ENCODE data around the gene LRP8.

Gene LRP8

GRCh38 chr1:53298045-53298637 is 29.7 kb downstream of the LRP8 start:
- peaks cover 48% of the 10 kb centered on the region; the same call in 1 of the 2 replicates for H3K4me1 ChIP-seq (ENCODE audit: control insufficient read depth, insufficient read depth, low read length)
- H3K9ac ChIP-seq (ENCODE audit: low read length), result no peak overlapping the region
- no peak overlapping the region for H3K4me3 ChIP-seq (ENCODE audit: low read depth, low read length)
- H3K36me3 ChIP-seq (ENCODE audit: control insufficient read depth, insufficient read depth, low read length), result peaks cover 22% of the 10 kb centered on the region; the same call in 1 of the 2 replicates
- H3K9me3 ChIP-seq (ENCODE audit: control insufficient read depth, insufficient read depth, low read depth, low read length), result no peaks in the 10 kb centered on the region
- H3K27ac ChIP-seq (ENCODE audit: low read depth, low read length), result no peak overlapping the region
- H3K27me3 ChIP-seq (ENCODE audit: control insufficient read depth, insufficient read depth, low read length), result no peaks in the 10 kb centered on the region

GRCh38 chr1:53297195-53297594 is 30.7 kb downstream of the LRP8 start:
- H3K36me3 ChIP-seq (ENCODE audit: control insufficient read depth, insufficient read depth, low read length), result peaks cover 16% of the 10 kb centered on the region
- H3K4me3 ChIP-seq (ENCODE audit: low read depth, low read length), result no peak overlapping the region
- H3K27ac ChIP-seq (ENCODE audit: low read depth, low read length), result no peak overlapping the region
- peaks cover 48% of the 10 kb centered on the region; the same call in 1 of the 2 replicates for H3K4me1 ChIP-seq (ENCODE audit: control insufficient read depth, insufficient read depth, low read length)
- H3K27me3 ChIP-seq (ENCODE audit: control insufficient read depth, insufficient read depth, low read length), result no peaks in the 10 kb centered on the region
- no peaks in the 10 kb centered on the region for H3K9me3 ChIP-seq (ENCODE audit: control insufficient read depth, insufficient read depth, low read depth, low read length)
- no peak overlapping the region for H3K9ac ChIP-seq (ENCODE audit: low read length)

- Histone ChIP-seq H3K4me3 (ENCODE audit: low read depth, low read length) (no peak overlapping the region), H3K9ac (ENCODE audit: low read length) (no peak overlapping the region), H3K36me3 (ENCODE audit: control insufficient read depth, insufficient read depth, low read length) (peaks cover 20% of the 10 kb centered on the region), H3K27ac (ENCODE audit: low read depth, low read length) (no peak overlapping the region), H3K27me3 (ENCODE audit: control insufficient read depth, insufficient read depth, low read length) (no peaks in the 10 kb centered on the region), H3K9me3 (ENCODE audit: control insufficient read depth, insufficient read depth, low read depth, low read length) (no peaks in the 10 kb centered on the region), H3K4me1 (ENCODE audit: control insufficient read depth, insufficient read depth, low read length) (peaks cover 48% of the 10 kb centered on the region; the same call in 1 of the 2 replicates)
Measured at GRCh38 chr1:53296117-53296749, 31.6 kb downstream of the LRP8 start.

GRCh38 chr1:53295726-53296116 is 32.1 kb downstream of the LRP8 start:
- H3K9ac ChIP-seq (ENCODE audit: low read length), result no peak overlapping the region
- peaks cover 48% of the 10 kb centered on the region; the same call in 1 of the 2 replicates for H3K4me1 ChIP-seq (ENCODE audit: control insufficient read depth, insufficient read depth, low read length)
- peaks cover 22% of the 10 kb centered on the region for H3K36me3 ChIP-seq (ENCODE audit: control insufficient read depth, insufficient read depth, low read length)
- H3K9me3 ChIP-seq (ENCODE audit: control insufficient read depth, insufficient read depth, low read depth, low read length), result no peaks in the 10 kb centered on the region
- no peak overlapping the region for H3K27ac ChIP-seq (ENCODE audit: low read depth, low read length)
- no peak overlapping the region for H3K4me3 ChIP-seq (ENCODE audit: low read depth, low read length)
- H3K27me3 ChIP-seq (ENCODE audit: control insufficient read depth, insufficient read depth, low read length), result no peaks in the 10 kb centered on the region

GRCh38 chr1:53295295-53295694 is 32.6 kb downstream of the LRP8 start:
- Histone ChIP-seq H3K27ac (ENCODE audit: low read depth, low read length) (no peak overlapping the region), H3K27me3 (ENCODE audit: control insufficient read depth, insufficient read depth, low read length) (no peaks in the 10 kb centered on the region), H3K9me3 (ENCODE audit: control insufficient read depth, insufficient read depth, low read depth, low read length) (no peaks in the 10 kb centered on the region), H3K36me3 (ENCODE audit: control insufficient read depth, insufficient read depth, low read length) (peaks cover 26% of the 10 kb centered on the region), H3K4me3 (ENCODE audit: low read depth, low read length) (no peak overlapping the region), H3K4me1 (ENCODE audit: control insufficient read depth, insufficient read depth, low read length) (peaks cover 48% of the 10 kb centered on the region; the same call in 1 of the 2 replicates), H3K9ac (ENCODE audit: low read length) (no peak overlapping the region)

GRCh38 chr1:53294567-53294966 is 33.3 kb downstream of the LRP8 start:
- Histone ChIP-seq H3K9me3 (ENCODE audit: control insufficient read depth, insufficient read depth, low read depth, low read length) (no peaks in the 10 kb centered on the region), H3K4me3 (ENCODE audit: low read depth, low read length) (no peak overlapping the region), H3K4me1 (ENCODE audit: control insufficient read depth, insufficient read depth, low read length) (peaks cover 51% of the 10 kb centered on the region; the same call in 1 of the 2 replicates), H3K9ac (ENCODE audit: low read length) (peak overlapping the region; percentile 29), H3K36me3 (ENCODE audit: control insufficient read depth, insufficient read depth, low read length) (peaks cover 33% of the 10 kb centered on the region), H3K27me3 (ENCODE audit: control insufficient read depth, insufficient read depth, low read length) (no peaks in the 10 kb centered on the region), H3K27ac (ENCODE audit: low read depth, low read length) (no peak overlapping the region)

- Histone ChIP-seq H3K36me3 (ENCODE audit: control insufficient read depth, insufficient read depth, low read length) (peaks cover 33% of the 10 kb centered on the region), H3K9ac (ENCODE audit: low read length) (peak overlapping the region; percentile 29), H3K27me3 (ENCODE audit: control insufficient read depth, insufficient read depth, low read length) (no peaks in the 10 kb centered on the region), H3K9me3 (ENCODE audit: control insufficient read depth, insufficient read depth, low read depth, low read length) (no peaks in the 10 kb centered on the region), H3K4me1 (ENCODE audit: control insufficient read depth, insufficient read depth, low read length) (peaks cover 51% of the 10 kb centered on the region; the same call in 1 of the 2 replicates), H3K27ac (ENCODE audit: low read depth, low read length) (no peak overlapping the region), H3K4me3 (ENCODE audit: low read depth, low read length) (no peak overlapping the region)
Measured at GRCh38 chr1:53294061-53294460, 33.8 kb downstream of the LRP8 start.

GRCh38 chr1:53293123-53293522 is 34.7 kb downstream of the LRP8 start:
- H3K27ac ChIP-seq (ENCODE audit: low read depth, low read length), result no peak overlapping the region
- H3K4me1 ChIP-seq (ENCODE audit: control insufficient read depth, insufficient read depth, low read length), result peaks cover 51% of the 10 kb centered on the region; the same call in 1 of the 2 replicates
- H3K27me3 ChIP-seq (ENCODE audit: control insufficient read depth, insufficient read depth, low read length), result no peaks in the 10 kb centered on the region
- no peaks in the 10 kb centered on the region for H3K9me3 ChIP-seq (ENCODE audit: control insufficient read depth, insufficient read depth, low read depth, low read length)
- H3K9ac ChIP-seq (ENCODE audit: low read length), result no peak overlapping the region
- no peak overlapping the region for H3K4me3 ChIP-seq (ENCODE audit: low read depth, low read length)
- H3K36me3 ChIP-seq (ENCODE audit: control insufficient read depth, insufficient read depth, low read length), result peaks cover 41% of the 10 kb centered on the region

- Histone ChIP-seq H3K27ac (ENCODE audit: low read depth, low read length) (no peak overlapping the region), H3K36me3 (ENCODE audit: control insufficient read depth, insufficient read depth, low read length) (peaks cover 44% of the 10 kb centered on the region), H3K4me1 (ENCODE audit: control insufficient read depth, insufficient read depth, low read length) (peaks cover 51% of the 10 kb centered on the region; the same call in 1 of the 2 replicates), H3K9me3 (ENCODE audit: control insufficient read depth, insufficient read depth, low read depth, low read length) (no peaks in the 10 kb centered on the region), H3K4me3 (ENCODE audit: low read depth, low read length) (no peak overlapping the region), H3K9ac (ENCODE audit: low read length) (no peak overlapping the region), H3K27me3 (ENCODE audit: control insufficient read depth, insufficient read depth, low read length) (no peaks in the 10 kb centered on the region)
Measured at GRCh38 chr1:53292690-53293089, 35.2 kb downstream of the LRP8 start.

- Histone ChIP-seq H3K27ac (ENCODE audit: low read depth, low read length) (no peak overlapping the region), H3K4me1 (ENCODE audit: control insufficient read depth, insufficient read depth, low read length) (peaks cover 60% of the 10 kb centered on the region)
Measured at GRCh38 chr1:53291574-53291973, 36.3 kb downstream of the LRP8 start.

GRCh38 chr1:53288790-53289429 is 39.0 kb downstream of the LRP8 start:
- H3K9ac ChIP-seq (ENCODE audit: low read length), result no peak overlapping the region
- H3K27ac ChIP-seq (ENCODE audit: low read depth, low read length), result peak overlapping the region; percentile 19; the same call in 1 of the 2 replicates
- H3K9me3 ChIP-seq (ENCODE audit: control insufficient read depth, insufficient read depth, low read depth, low read length), result no peaks in the 10 kb centered on the region
- H3K27me3 ChIP-seq (ENCODE audit: control insufficient read depth, insufficient read depth, low read length), result no peaks in the 10 kb centered on the region
- peaks cover 40% of the 10 kb centered on the region for H3K4me1 ChIP-seq (ENCODE audit: control insufficient read depth, insufficient read depth, low read length)
- H3K36me3 ChIP-seq (ENCODE audit: control insufficient read depth, insufficient read depth, low read length), result peaks cover 77% of the 10 kb centered on the region
- H3K4me3 ChIP-seq (ENCODE audit: low read depth, low read length), result no peak overlapping the region

More at GRCh38 chr1:53291574-53291973, 36.3 kb downstream of the LRP8 start:
- H3K9ac ChIP-seq (ENCODE audit: low read length), result no peak overlapping the region
- H3K27me3 ChIP-seq (ENCODE audit: control insufficient read depth, insufficient read depth, low read length), result no peaks in the 10 kb centered on the region
- no peak overlapping the region for H3K4me3 ChIP-seq (ENCODE audit: low read depth, low read length)
- H3K9me3 ChIP-seq (ENCODE audit: control insufficient read depth, insufficient read depth, low read depth, low read length), result no peaks in the 10 kb centered on the region
- H3K36me3 ChIP-seq (ENCODE audit: control insufficient read depth, insufficient read depth, low read length), result peaks cover 54% of the 10 kb centered on the region
